Activated CD8-positive, alpha-beta T cell treated with anti-CD3 and anti-CD28 coated beads, Interleukin-2, amount 10 ng/mL, durations not matched to agents 7 days and 5 days (primary cell): ENCODE measurements around the gene FBXO17. TPM values are rescaled to one million over a fixed set of nuclear protein-coding genes. Genes with fewer than 3 reads are reported as not detected.
A peak's percentile ranks its signal among the peaks of the same experiment; 100 is the strongest.

Experiments used
- ATAC-seq: fragments of 150-1000 bp; cut with Tn5 transposase; one replicate; pipeline ENCODE4 v1.10.0; 2021; ENCODE audit warnings: moderate library complexity
- CTCF ChIA-PET: fragments of 350-600 bp; sonication (Branson Sonifier 250); formaldehyde crosslinking; loops from one replicate; lab custom pipeline; 2021; ENCODE audit warnings: antibody characterized with exemption; lab: Charles Lee
- POLR2A ChIA-PET: fragments of 350-600 bp; sonication (Branson Sonifier 250); formaldehyde crosslinking; loops from one replicate; lab custom pipeline; 2021; ENCODE audit warnings: antibody characterized with exemption; lab: Charles Lee
- DNase-seq: peaks from one replicate; pipeline ENCODE4 v3.0.0-alpha.2; 2020
- H3K27ac Mint-ChIP-seq: one replicate; pipeline ENCODE4 v1.8.0; 2021; ENCODE audit warnings: mild to moderate bottlenecking, mixed read lengths
- H3K27me3 Mint-ChIP-seq: one replicate; pipeline ENCODE4 v1.8.0; 2021; ENCODE audit warnings: low read depth, mixed read lengths
- H3K36me3 Mint-ChIP-seq: one replicate; pipeline ENCODE4 v1.8.0; 2021; ENCODE audit warnings: low read depth, mixed read lengths
- H3K4me1 Mint-ChIP-seq: one replicate; pipeline ENCODE4 v1.8.0; 2021; ENCODE audit warnings: low read depth, mixed read lengths
- H3K4me3 Mint-ChIP-seq: one replicate; pipeline ENCODE4 v1.8.0; 2021; ENCODE audit warnings: mild to moderate bottlenecking, mixed read lengths
- H3K9me3 Mint-ChIP-seq: one replicate; pipeline ENCODE4 v1.8.0; 2022; ENCODE audit warnings: mixed read lengths; ENCODE audit not compliant: insufficient read depth
- total RNA-seq, 2 experiments: library from RNA; stranded (reverse); gene quantifications; one replicate each; pipeline ENCODE4 v1.2.3, GENCODE V29; 2021

The FBXO17 gene
- total RNA-seq, 2 experiments from 2014 or later, result not detected

GRCh38 chr19:38911388-38912001 lies 64.0 kb downstream of the FBXO17 start:
- H3K4me1 Mint-ChIP-seq, result peaks cover 18% of the 10 kb centered on the region
- H3K27ac Mint-ChIP-seq, result no peak overlapping the region
- H3K4me3 Mint-ChIP-seq, result no peak overlapping the region
- POLR2A ChIA-PET, result no interaction called here
- CTCF ChIA-PET, result no interaction called here
- no peaks in the 10 kb centered on the region for H3K9me3 Mint-ChIP-seq
- ATAC-seq (no peak), DNase-seq (no peak)
- no peaks in the 10 kb centered on the region for H3K27me3 Mint-ChIP-seq
- peaks cover 21% of the 10 kb centered on the region for H3K36me3 Mint-ChIP-seq

- Mint-ChIP-seq H3K36me3 (peaks cover 21% of the 10 kb centered on the region), H3K27ac (no peak overlapping the region), H3K9me3 (no peaks in the 10 kb centered on the region), H3K27me3 (no peaks in the 10 kb centered on the region), H3K4me3 (no peak overlapping the region), H3K4me1 (peaks cover 18% of the 10 kb centered on the region)
- no peak for DNase-seq
- no peak for ATAC-seq
- CTCF ChIA-PET, result no interaction called here
- POLR2A ChIA-PET, result no interaction called here
These were observed 65.1 kb downstream of the FBXO17 start for GRCh38 chr19:38910488-38910887.

GRCh38 chr19:38908911-38909310 lies 66.6 kb downstream of the FBXO17 start:
- Mint-ChIP-seq H3K27ac (peak overlapping the region; percentile 61), H3K27me3 (no peaks in the 10 kb centered on the region), H3K9me3 (no peaks in the 10 kb centered on the region), H3K4me3 (no peak overlapping the region), H3K4me1 (peaks cover 26% of the 10 kb centered on the region), H3K36me3 (peaks cover 34% of the 10 kb centered on the region)
- CTCF ChIA-PET, result interaction anchor here (1.5 kb wide), 1 partner anchor 21 kb away, joined by 4 read pairs; the partner anchor contains the start of genes MRPS12 and SARS2
- DNase-seq, result no peak
- POLR2A ChIA-PET, result interaction anchor here (0.9 kb wide), 1 partner anchor 9 kb away, joined by 4 read pairs; no protein-coding TSS in a partner anchor
- ATAC-seq, result no peak

- CTCF ChIA-PET, result no interaction called here
- H3K27ac Mint-ChIP-seq, result no peak overlapping the region
These were observed 67.9 kb downstream of the FBXO17 start for GRCh38 chr19:38907670-38908069.

GRCh38 chr19:38907227-38907626 lies 68.3 kb downstream of the FBXO17 start:
- peaks cover 39% of the 10 kb centered on the region for H3K36me3 Mint-ChIP-seq

More at GRCh38 chr19:38907670-38908069, 67.9 kb downstream of the FBXO17 start:
- no peak for DNase-seq
- peaks cover 23% of the 10 kb centered on the region for H3K4me1 Mint-ChIP-seq
- ATAC-seq, result no peak
- no peaks in the 10 kb centered on the region for H3K27me3 Mint-ChIP-seq
- no peaks in the 10 kb centered on the region for H3K9me3 Mint-ChIP-seq
- peaks cover 38% of the 10 kb centered on the region for H3K36me3 Mint-ChIP-seq
- POLR2A ChIA-PET, result no interaction called here
- H3K4me3 Mint-ChIP-seq, result no peak overlapping the region

GRCh38 chr19:38905620-38906019 lies 69.9 kb downstream of the FBXO17 start:
- ChIA-PET POLR2A (no interaction called here), CTCF (interaction anchor here (2.4 kb wide), 1 partner anchor 24 kb away, joined by 6 read pairs; the partner anchor contains the start of genes MRPS12 and SARS2)
- H3K4me1 Mint-ChIP-seq, result peaks cover 32% of the 10 kb centered on the region
- DNase-seq (no peak), ATAC-seq (no peak)
- H3K27ac Mint-ChIP-seq, result no peak overlapping the region
- peaks cover 45% of the 10 kb centered on the region for H3K36me3 Mint-ChIP-seq
- no peaks in the 10 kb centered on the region for H3K9me3 Mint-ChIP-seq
- H3K27me3 Mint-ChIP-seq, result no peaks in the 10 kb centered on the region
- no peak overlapping the region for H3K4me3 Mint-ChIP-seq

More at GRCh38 chr19:38907227-38907626, 68.3 kb downstream of the FBXO17 start:
- POLR2A ChIA-PET, result no interaction called here
- Mint-ChIP-seq H3K4me1 (peaks cover 22% of the 10 kb centered on the region), H3K27ac (no peak overlapping the region), H3K27me3 (no peaks in the 10 kb centered on the region), H3K4me3 (no peak overlapping the region), H3K9me3 (no peaks in the 10 kb centered on the region)
- CTCF ChIA-PET, result interaction anchor here (2.4 kb wide), 1 partner anchor 23 kb away, joined by 6 read pairs; the partner anchor contains the start of genes MRPS12 and SARS2
- no peak for ATAC-seq
- DNase-seq, result no peak

- ChIA-PET CTCF (interaction anchor here (2.4 kb wide), 1 partner anchor 25 kb away, joined by 6 read pairs; the partner anchor contains the start of genes MRPS12 and SARS2), POLR2A (no interaction called here)
- no peak for DNase-seq
- ATAC-seq, result no peak
- H3K4me3 Mint-ChIP-seq, result no peak overlapping the region
- no peaks in the 10 kb centered on the region for H3K9me3 Mint-ChIP-seq
- peaks cover 45% of the 10 kb centered on the region for H3K36me3 Mint-ChIP-seq
- H3K4me1 Mint-ChIP-seq, result peaks cover 35% of the 10 kb centered on the region
- no peaks in the 10 kb centered on the region for H3K27me3 Mint-ChIP-seq
- H3K27ac Mint-ChIP-seq, result no peak overlapping the region
These were observed 70.7 kb downstream of the FBXO17 start for GRCh38 chr19:38904581-38905539.

- ATAC-seq, result no peak
- Mint-ChIP-seq H3K4me1 (peaks cover 36% of the 10 kb centered on the region), H3K27me3 (no peaks in the 10 kb centered on the region), H3K9me3 (no peaks in the 10 kb centered on the region), H3K27ac (no peak overlapping the region), H3K36me3 (peaks cover 26% of the 10 kb centered on the region), H3K4me3 (peak overlapping the region; percentile 42)
- ChIA-PET CTCF (interaction anchor here (1.3 to 4.0 kb wide), 3 partner anchors 14 to 29 kb away, joined by 5 to 49 read pairs (median 22); partner anchors contain the start of genes MRPS12 and SARS2), POLR2A (interaction anchor here (2.4 kb wide), 1 partner anchor 23 kb away, joined by 17 read pairs; the partner anchor contains the start of gene RINL)
- DNase-seq, result no peak
These were observed 73.9 kb downstream of the FBXO17 start for GRCh38 chr19:38901683-38902082.

- POLR2A ChIA-PET, result interaction anchor here (0.7 to 2.4 kb wide), 5 partner anchors 8 to 253 kb away, joined by 3 to 17 read pairs (median 4); partner anchors contain the start of genes ACTN4, MRPS12, RINL and SARS2
- H3K9me3 Mint-ChIP-seq, result no peaks in the 10 kb centered on the region
These were observed 74.8 kb downstream of the FBXO17 start for GRCh38 chr19:38900743-38901190.

GRCh38 chr19:38900202-38900629 lies 75.3 kb downstream of the FBXO17 start:
- H3K4me3 Mint-ChIP-seq, result peak overlapping the region; percentile 91
- no peaks in the 10 kb centered on the region for H3K9me3 Mint-ChIP-seq
- H3K27ac Mint-ChIP-seq, result peak overlapping the region; percentile 95
- POLR2A ChIA-PET, result interaction anchor here (0.7 to 2.4 kb wide), 9 partner anchors 9 to 253 kb away, joined by 3 to 17 read pairs (median 4); partner anchors contain the start of genes ACTN4, MRPS12, RINL and SARS2
- H3K27me3 Mint-ChIP-seq, result no peaks in the 10 kb centered on the region
- DNase-seq (no peak), ATAC-seq (no peak)
- peaks cover 21% of the 10 kb centered on the region for H3K36me3 Mint-ChIP-seq
- H3K4me1 Mint-ChIP-seq, result peaks cover 36% of the 10 kb centered on the region
- CTCF ChIA-PET, result interaction anchor here (0.9 to 4.0 kb wide), 12 partner anchors 9 to 498 kb away, joined by 3 to 49 read pairs (median 5); partner anchors contain the start of genes EIF3K, FAM98C, MRPS12 and RINL

More at GRCh38 chr19:38900743-38901190, 74.8 kb downstream of the FBXO17 start:
- H3K27ac Mint-ChIP-seq, result peak overlapping the region; percentile 47
- peaks cover 24% of the 10 kb centered on the region for H3K36me3 Mint-ChIP-seq
- H3K27me3 Mint-ChIP-seq, result no peaks in the 10 kb centered on the region
- H3K4me3 Mint-ChIP-seq, result peak overlapping the region; percentile 91
- CTCF ChIA-PET, result interaction anchor here (0.9 to 4.0 kb wide), 12 partner anchors 9 to 498 kb away, joined by 3 to 49 read pairs (median 5); partner anchors contain the start of genes EIF3K, FAM98C, MRPS12 and RINL
- ATAC-seq (no peak), DNase-seq (no peak)
- peaks cover 36% of the 10 kb centered on the region for H3K4me1 Mint-ChIP-seq
